HepG2 (cell line): Measurements from ENCODE around the gene NYNRIN. TPM values are rescaled to one million over a fixed set of nuclear protein-coding genes. Genes with fewer than 3 reads are reported as not detected.

ENCODE experiments used
- CHD2 ChIP-seq: IDR thresholded peaks from 2 replicates; pipeline ENCODE4 v1.6.1; 2011; ENCODE audit warnings: low read depth, low read length, improper control_type of control experiment
- FOXO4 ChIP-seq: sonication (generic); formaldehyde crosslinking; conservative IDR thresholded peaks from 2 replicates; pipeline ENCODE4 v1.8.1; 2023; ENCODE audit warnings: missing genetic modification reagents
- HMGXB4 ChIP-seq, 2 experiments: sonication (generic) in 1 of 2; formaldehyde crosslinking in 1 of 2; IDR thresholded peaks; 2 replicates each; pipeline versions ENCODE4 v1.4.0 to v1.6.1; 2018 to 2020; ENCODE audit warnings: missing genetic modification reagents in 2 of 2, borderline replicate concordance in 1 of 2, low read depth in 1 of 2, mild to moderate bottlenecking in 1 of 2, missing biosample characterization in 1 of 2
- MIER2 ChIP-seq: IDR thresholded peaks from 2 replicates; pipeline ENCODE4 v1.6.1; 2016; ENCODE audit warnings: missing biosample characterization, missing genetic modification reagents
- MYPOP ChIP-seq: sonication (generic); formaldehyde crosslinking; IDR thresholded peaks from 2 replicates; pipeline ENCODE4 v1.8.1; 2023; ENCODE audit warnings: mild to moderate bottlenecking, moderate library complexity, missing genetic modification reagents
- PITX1 ChIP-seq: sonication (generic); formaldehyde crosslinking; IDR thresholded peaks from 2 replicates; pipeline ENCODE4 v1.5.1; 2020; ENCODE audit warnings: mild to moderate bottlenecking, missing genetic modification reagents
- POGK ChIP-seq: sonication (generic); formaldehyde crosslinking; conservative IDR thresholded peaks from 2 replicates; pipeline ENCODE4 v1.8.0; 2022; ENCODE audit warnings: mild to moderate bottlenecking, moderate library complexity, missing genetic modification reagents
- TCF7 ChIP-seq: sonication (generic); IDR thresholded peaks from 2 replicates; pipeline ENCODE4 v1.6.1; 2016; ENCODE audit warnings: antibody characterized with exemption, low read depth
- ZBTB43 ChIP-seq: sonication (generic); formaldehyde crosslinking; conservative IDR thresholded peaks from 2 replicates; pipeline ENCODE4 v1.4.0; 2020; ENCODE audit warnings: missing genetic modification reagents
- ZMYM4 ChIP-seq: sonication (generic); formaldehyde crosslinking; IDR thresholded peaks from 2 replicates; pipeline ENCODE4 v1.8.1; 2023; ENCODE audit warnings: mild to moderate bottlenecking, missing genetic modification reagents
- ZNF317 ChIP-seq: sonication (generic); formaldehyde crosslinking; IDR thresholded peaks from 2 replicates; pipeline ENCODE4 v1.5.0; 2020; ENCODE audit warnings: mild to moderate bottlenecking, missing genetic modification reagents
- ZNF333 ChIP-seq: sonication (generic); formaldehyde crosslinking; IDR thresholded peaks from 2 replicates; pipeline ENCODE4 v1.4.0; 2020; ENCODE audit warnings: mild to moderate bottlenecking, missing genetic modification reagents, borderline replicate concordance
- ZNF503 ChIP-seq: sonication (generic); formaldehyde crosslinking; IDR thresholded peaks from 2 replicates; pipeline ENCODE4 v1.4.0; 2020; ENCODE audit warnings: missing genetic modification reagents
- ZNF670 ChIP-seq: sonication (generic); formaldehyde crosslinking; IDR thresholded peaks from 2 replicates; pipeline ENCODE4 v1.8.0; 2022; ENCODE audit warnings: mild to moderate bottlenecking, missing genetic modification reagents, borderline replicate concordance
- ZNF710 ChIP-seq: sonication (generic); formaldehyde crosslinking; IDR thresholded peaks from 2 replicates; pipeline ENCODE4 v1.5.0; 2020; ENCODE audit warnings: mild to moderate bottlenecking, missing genetic modification reagents, borderline replicate concordance
- polyA plus RNA-seq, 8 experiments: library from polyadenylated mRNA; depleted of rRNA in 3 of 8; stranded (reverse) in 7 of 8; unstranded in 1 of 8; fragments of >200 nt; fragmentation: Illumina TruSeq in 4 of 8; extraction: Trizol in 4 of 8; gene quantifications; 2 replicates each; pipeline versions ENCODE4 v1.2.1 to v1.2.3, GENCODE V29; 2011 to 2016; ENCODE audit warnings: low read depth in 4 of 8, missing spikeins in 1 of 8, mixed read lengths in 1 of 8; ENCODE audit not compliant: insufficient read depth in 1 of 8
- total RNA-seq, 5 experiments: library from RNA; depleted of rRNA; stranded (reverse); fragments of >200 nt; fragmentation: Illumina TruSeq; extraction: Trizol; gene quantifications; 2 replicates each; pipeline ENCODE4 v1.2.3, GENCODE V29; 2016; ENCODE audit warnings: low read depth in 1 of 5

Gene NYNRIN
- total and polyA plus RNA-seq, 2 of the 13 experiments (the other 11 are each of a cell fraction or from before 2014, with no cell fraction given) = 0.63 to 1.1 TPM

GRCh38 chr14:24426912-24427536 is 28.2 kb downstream of the NYNRIN start (continued):
- TF ChIP-seq CHD2 (no peak), ZNF670 (no peak), MIER2 (CRISPR knock-in tag) (no peak), ZNF317 (CRISPR knock-in tag) (no peak), POGK (peak; percentile 77; the same call in 1 of the 2 replicates), ZMYM4 (CRISPR knock-in tag) (peak; percentile 73), FOXO4 (no peak), HMGXB4 (CRISPR knock-in tag; IDR thresholded peaks at IDR 0.05; ENCODE audit: borderline replicate concordance in 1 of 2, low read depth in 1 of 2) (peak; percentile 45 to 74; a peak in 3 of 4 replicates), ZNF333 (CRISPR knock-in tag) (no peak; the same call in 1 of the 2 replicates), ZBTB43 (no peak), ZNF503 (no peak), ZNF710 (peak; percentile 72; the same call in 1 of the 2 replicates), PITX1 (CRISPR knock-in tag) (peak; percentile 96), MYPOP (CRISPR knock-in tag) (no peak), TCF7 (peak; percentile 80)
